ENCODE measurements around the gene ACO2. TPM values are rescaled to one million over a fixed set of nuclear protein-coding genes. Genes with fewer than 3 reads are reported as not detected.
"Not testable (repeated sequence)": the region's sequence is repeated elsewhere in the genome, so short reads cannot be mapped to it uniquely, and the experiment has no call there.

ACO2 gene
- polyA plus RNA-seq, result 10 to 100 TPM; 22.6 to 59.7 TPM

GRCh38 chr22:41468381-41469217 lies at the start of gene ACO2, which contains the start of gene PHF5A:
TSS of gene ACO2 (plus strand) at chr22:41469117. CDS start at chr22:41469147, 30 bp downstream.
TSS of gene PHF5A (minus strand) at chr22:41468692. CDS start at chr22:41468653, 39 bp downstream.
- peak within 1 kb of the TSS; percentile 89 to 91 for H3K4me3 ChIP-seq (ENCODE audit: low read depth in 1 of 2, low read length in 2 of 2)
- WGBS, 2 donors, result 0% methylated on average over 51 of the region's 51 CpGs
- H3K27ac ChIP-seq (ENCODE audit: low read depth in 2 of 2, low read length in 1 of 2), result peak within 1 kb of the TSS; percentile 96 to 99
- no peaks in the 10 kb centered on the region for H3K9me3 ChIP-seq (ENCODE audit: control insufficient read depth in 2 of 2, insufficient read depth in 1 of 2, low read depth in 1 of 2, low read length in 1 of 2)
- peaks cover 0 to 7% of the 10 kb centered on the region in 2 donors for H3K36me3 ChIP-seq (ENCODE audit: control insufficient read depth in 2 of 2, insufficient read depth in 2 of 2, low read length in 1 of 2)
- peaks cover 5 to 6% of the 10 kb centered on the region in 2 donors for H3K4me1 ChIP-seq (ENCODE audit: control insufficient read depth in 2 of 2, insufficient read depth in 2 of 2, low read length in 1 of 2)
- H3K27me3 ChIP-seq (ENCODE audit: control insufficient read depth in 1 of 2, insufficient read depth in 2 of 2, low read length in 2 of 2), result no peaks in the 10 kb centered on the region

GRCh38 chr22:41425660-41426365 lies 43.1 kb upstream of the ACO2 start:
- Histone ChIP-seq H3K36me3 (ENCODE audit: control insufficient read depth in 2 of 2, insufficient read depth in 2 of 2, low read length in 1 of 2) (peaks cover 0 to 7% of the 10 kb centered on the region in 2 donors), H3K4me3 (ENCODE audit: low read depth in 1 of 2, low read length in 2 of 2) (no peak overlapping the region)
- 66 to 68% methylated on average over 9 of the region's 9 CpGs for WGBS, 2 donors

GRCh38 chr22:41429232-41429950 lies 39.5 kb upstream of the ACO2 start:
- 90 to 91% methylated on average over 13 of the region's 13 CpGs for WGBS, 2 donors
- no peaks in the 10 kb centered on the region for H3K4me1 ChIP-seq (ENCODE audit: control insufficient read depth in 2 of 2, insufficient read depth in 2 of 2, low read length in 1 of 2)
- H3K4me3 ChIP-seq (ENCODE audit: low read depth in 1 of 2, low read length in 2 of 2), result no peak overlapping the region
- H3K9me3 ChIP-seq (ENCODE audit: control insufficient read depth in 2 of 2, insufficient read depth in 1 of 2, low read depth in 1 of 2, low read length in 1 of 2), result no peaks in the 10 kb centered on the region
- H3K36me3 ChIP-seq (ENCODE audit: control insufficient read depth in 2 of 2, insufficient read depth in 2 of 2, low read length in 1 of 2), result peaks cover 3 to 22% of the 10 kb centered on the region in 2 donors
- H3K27me3 ChIP-seq (ENCODE audit: control insufficient read depth in 1 of 2, insufficient read depth in 2 of 2, low read length in 2 of 2), result no peaks in the 10 kb centered on the region
- H3K27ac ChIP-seq (ENCODE audit: low read depth in 2 of 2, low read length in 1 of 2), result no peak overlapping the region

More at GRCh38 chr22:41425660-41426365, 43.1 kb upstream of the ACO2 start:
- Histone ChIP-seq H3K27me3 (ENCODE audit: control insufficient read depth in 1 of 2, insufficient read depth in 2 of 2, low read length in 2 of 2) (no peaks in the 10 kb centered on the region), H3K4me1 (ENCODE audit: control insufficient read depth in 2 of 2, insufficient read depth in 2 of 2, low read length in 1 of 2) (no peaks in the 10 kb centered on the region), H3K27ac (ENCODE audit: low read depth in 2 of 2, low read length in 1 of 2) (no peak overlapping the region), H3K9me3 (ENCODE audit: control insufficient read depth in 2 of 2, insufficient read depth in 1 of 2, low read depth in 1 of 2, low read length in 1 of 2) (no peaks in the 10 kb centered on the region)

GRCh38 chr22:41429951-41430332 lies 39.0 kb upstream of the ACO2 start:
- no peak overlapping the region for H3K4me3 ChIP-seq (ENCODE audit: low read depth in 1 of 2, low read length in 2 of 2)
- H3K27me3 ChIP-seq (ENCODE audit: control insufficient read depth in 1 of 2, insufficient read depth in 2 of 2, low read length in 2 of 2), result no peaks in the 10 kb centered on the region
- WGBS, 2 donors, result 96 to 97% methylated on average over 8 of the region's 8 CpGs
- H3K4me1 ChIP-seq (ENCODE audit: control insufficient read depth in 2 of 2, insufficient read depth in 2 of 2, low read length in 1 of 2), result peaks cover 3 to 4% of the 10 kb centered on the region in 2 donors
- no peak overlapping the region for H3K27ac ChIP-seq (ENCODE audit: low read depth in 2 of 2, low read length in 1 of 2)
- H3K9me3 ChIP-seq (ENCODE audit: control insufficient read depth in 2 of 2, insufficient read depth in 1 of 2, low read depth in 1 of 2, low read length in 1 of 2), result no peaks in the 10 kb centered on the region
- H3K36me3 ChIP-seq (ENCODE audit: control insufficient read depth in 2 of 2, insufficient read depth in 2 of 2, low read length in 1 of 2), result peaks cover 3 to 26% of the 10 kb centered on the region in 2 donors

- 77 to 82% methylated on average over 6 of the region's 6 CpGs for WGBS, 2 donors
- Histone ChIP-seq H3K36me3 (ENCODE audit: control insufficient read depth in 2 of 2, insufficient read depth in 2 of 2, low read length in 1 of 2) (peaks cover 8 to 39% of the 10 kb centered on the region in 2 donors), H3K9me3 (ENCODE audit: control insufficient read depth in 2 of 2, insufficient read depth in 1 of 2, low read depth in 1 of 2, low read length in 1 of 2) (no peaks in the 10 kb centered on the region), H3K4me1 (ENCODE audit: control insufficient read depth in 2 of 2, insufficient read depth in 2 of 2, low read length in 1 of 2) (peaks cover 5 to 6% of the 10 kb centered on the region in 2 donors), H3K27ac (ENCODE audit: low read depth in 2 of 2, low read length in 1 of 2) (no peak overlapping the region), H3K4me3 (ENCODE audit: low read depth in 1 of 2, low read length in 2 of 2) (no peak overlapping the region), H3K27me3 (ENCODE audit: control insufficient read depth in 1 of 2, insufficient read depth in 2 of 2, low read length in 2 of 2) (no peaks in the 10 kb centered on the region)
These were observed 37.3 kb upstream of the ACO2 start for GRCh38 chr22:41431656-41432055.

GRCh38 chr22:41433480-41433879 lies 35.4 kb upstream of the ACO2 start:
- not testable (repeated sequence) for H3K4me1 ChIP-seq (ENCODE audit: control insufficient read depth in 2 of 2, insufficient read depth in 2 of 2, low read length in 1 of 2); H3K27me3 ChIP-seq (ENCODE audit: control insufficient read depth in 1 of 2, insufficient read depth in 2 of 2, low read length in 2 of 2); H3K27ac ChIP-seq (ENCODE audit: low read depth in 2 of 2, low read length in 1 of 2); H3K4me3 ChIP-seq (ENCODE audit: low read depth in 1 of 2, low read length in 2 of 2); H3K9me3 ChIP-seq (ENCODE audit: control insufficient read depth in 2 of 2, insufficient read depth in 1 of 2, low read depth in 1 of 2, low read length in 1 of 2)
- H3K36me3 ChIP-seq (ENCODE audit: control insufficient read depth in 2 of 2, insufficient read depth in 2 of 2, low read length in 1 of 2), result peaks cover 15 to 45% of the 10 kb centered on the region in 2 donors
- 77 to 90% methylated on average over 1 of the region's 1 CpG for WGBS, 2 donors

GRCh38 chr22:41434361-41435003 lies 34.4 kb upstream of the ACO2 start:
- Histone ChIP-seq H3K36me3 (ENCODE audit: control insufficient read depth in 2 of 2, insufficient read depth in 2 of 2, low read length in 1 of 2) (peaks cover 15 to 44% of the 10 kb centered on the region in 2 donors), H3K27ac (ENCODE audit: low read depth in 2 of 2, low read length in 1 of 2) (peak overlapping the region in 1 of 2 donors; percentile 27)
- not testable (repeated sequence) for H3K27me3 ChIP-seq (ENCODE audit: control insufficient read depth in 1 of 2, insufficient read depth in 2 of 2, low read length in 2 of 2); H3K4me1 ChIP-seq (ENCODE audit: control insufficient read depth in 2 of 2, insufficient read depth in 2 of 2, low read length in 1 of 2); H3K4me3 ChIP-seq (ENCODE audit: low read depth in 1 of 2, low read length in 2 of 2); H3K9me3 ChIP-seq (ENCODE audit: control insufficient read depth in 2 of 2, insufficient read depth in 1 of 2, low read depth in 1 of 2, low read length in 1 of 2)
- WGBS, 2 donors, result 74 to 79% methylated on average over 5 of the region's 5 CpGs

- Histone ChIP-seq H3K36me3 (ENCODE audit: control insufficient read depth in 2 of 2, insufficient read depth in 2 of 2, low read length in 1 of 2) (peaks cover 15 to 50% of the 10 kb centered on the region in 2 donors), H3K4me3 (ENCODE audit: low read depth in 1 of 2, low read length in 2 of 2) (no peak overlapping the region), H3K9me3 (ENCODE audit: control insufficient read depth in 2 of 2, insufficient read depth in 1 of 2, low read depth in 1 of 2, low read length in 1 of 2) (no peaks in the 10 kb centered on the region), H3K27ac (ENCODE audit: low read depth in 2 of 2, low read length in 1 of 2) (peak overlapping the region in 1 of 2 donors; percentile 10), H3K27me3 (ENCODE audit: control insufficient read depth in 1 of 2, insufficient read depth in 2 of 2, low read length in 2 of 2) (no peaks in the 10 kb centered on the region), H3K4me1 (ENCODE audit: control insufficient read depth in 2 of 2, insufficient read depth in 2 of 2, low read length in 1 of 2) (peaks cover 5 to 6% of the 10 kb centered on the region in 2 donors)
- WGBS, 2 donors, result 67 to 75% methylated on average over 4 of the region's 4 CpGs
These were observed 33.4 kb upstream of the ACO2 start for GRCh38 chr22:41435560-41435959.
